NB4 (cell line): ENCODE data around the gene SLC22A13.

Source experiments
- CTCF ChIP-seq: IDR thresholded peaks from one replicate; pipeline ENCODE4 v1.5.1; 2012; ENCODE audit warnings: low read depth, low read length
- MAX ChIP-seq: IDR thresholded peaks from 2 replicates; pipeline ENCODE4 v1.6.1; 2011; ENCODE audit warnings: low read depth, low read length
- MYC ChIP-seq: IDR thresholded peaks from 2 replicates; pipeline ENCODE4 v1.6.1; 2011; ENCODE audit warnings: low read depth, low read length
- POLR2A ChIP-seq: IDR thresholded peaks from 2 replicates; pipeline ENCODE4 v1.6.1; 2011; ENCODE audit warnings: mild to moderate bottlenecking; ENCODE audit not compliant: insufficient read length; ENCODE audit errors: extremely low read depth

- TF ChIP-seq POLR2A: no peak
- TF ChIP-seq CTCF: no peak
- TF ChIP-seq MYC: no peak
- no peak for TF ChIP-seq MAX
These were observed 61.9 kb downstream of the SLC22A13 start for GRCh38 chr3:38327335-38328009.
